Mammary epithelial cell (primary cell): Measurements from ENCODE around the gene RIPK3.

Experiments
- EZH2 ChIP-seq: IDR thresholded peaks from 2 replicates; pipeline ENCODE4 v1.6.1; 2012; ENCODE audit warnings: low read length, inconsistent platforms, borderline replicate concordance
- TF ChIP-seq, protein P1 (sequence below), 2 donors: IDR thresholded peaks in 1 of 2; conservative IDR thresholded peaks in 1 of 2; 2 replicates each; pipeline ENCODE4 v1.5.1; 2011 to 2012; ENCODE audit warnings: inconsistent platforms in 2 of 2, low read length in 2 of 2, mild to moderate bottlenecking in 2 of 2, control low read depth in 1 of 2, low read depth in 1 of 2; ENCODE audit not compliant: insufficient read depth in 1 of 2; ENCODE audit errors: extremely low read depth in 1 of 2

DNA sequence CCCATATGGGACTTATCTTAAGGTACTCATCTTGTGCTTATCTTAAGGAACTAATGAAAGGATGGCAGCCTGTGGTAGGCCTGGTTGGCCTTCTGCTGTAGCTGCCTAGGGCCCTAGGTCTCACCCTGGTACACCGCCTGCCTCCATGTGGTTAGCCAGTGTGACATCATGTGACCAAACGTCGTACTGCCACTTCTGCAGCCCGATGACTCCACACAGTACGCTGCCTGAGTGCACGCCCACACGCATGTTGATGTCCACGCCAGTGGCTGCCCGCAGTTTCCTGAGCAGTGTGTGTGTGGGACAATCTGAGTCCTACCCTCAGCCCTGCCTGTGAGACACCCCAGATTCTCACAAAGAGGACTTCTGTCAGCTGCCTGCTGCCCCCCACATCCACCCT is 10.1 kb downstream of the RIPK3 start:
- TF ChIP-seq, protein P1, sequence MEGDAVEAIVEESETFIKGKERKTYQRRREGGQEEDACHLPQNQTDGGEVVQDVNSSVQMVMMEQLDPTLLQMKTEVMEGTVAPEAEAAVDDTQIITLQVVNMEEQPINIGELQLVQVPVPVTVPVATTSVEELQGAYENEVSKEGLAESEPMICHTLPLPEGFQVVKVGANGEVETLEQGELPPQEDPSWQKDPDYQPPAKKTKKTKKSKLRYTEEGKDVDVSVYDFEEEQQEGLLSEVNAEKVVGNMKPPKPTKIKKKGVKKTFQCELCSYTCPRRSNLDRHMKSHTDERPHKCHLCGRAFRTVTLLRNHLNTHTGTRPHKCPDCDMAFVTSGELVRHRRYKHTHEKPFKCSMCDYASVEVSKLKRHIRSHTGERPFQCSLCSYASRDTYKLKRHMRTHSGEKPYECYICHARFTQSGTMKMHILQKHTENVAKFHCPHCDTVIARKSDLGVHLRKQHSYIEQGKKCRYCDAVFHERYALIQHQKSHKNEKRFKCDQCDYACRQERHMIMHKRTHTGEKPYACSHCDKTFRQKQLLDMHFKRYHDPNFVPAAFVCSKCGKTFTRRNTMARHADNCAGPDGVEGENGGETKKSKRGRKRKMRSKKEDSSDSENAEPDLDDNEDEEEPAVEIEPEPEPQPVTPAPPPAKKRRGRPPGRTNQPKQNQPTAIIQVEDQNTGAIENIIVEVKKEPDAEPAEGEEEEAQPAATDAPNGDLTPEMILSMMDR (conservative IDR thresholded peaks at IDR 0.05 in 1 of 2, IDR thresholded peaks at IDR 0.05 in 1 of 2; ENCODE audit: extremely low read depth in 1 of 2, insufficient read depth in 1 of 2, low read depth in 1 of 2, low read length in 2 of 2): no peak
- no peak for TF ChIP-seq EZH2
